ENCODE measurements around the gene RUFY4. TPM values are rescaled to one million over a fixed set of nuclear protein-coding genes. Genes with fewer than 3 reads are reported as not detected.
A peak's percentile ranks its signal among the peaks of the same experiment; 100 is the strongest.

RUFY4 gene
- total RNA-seq, 1 donor from 2014 or later, result not detected

- no peaks in the 10 kb centered on the region for H3K36me3 Mint-ChIP-seq (ENCODE audit: unreplicated experiment)
- peaks cover 70% of the 10 kb centered on the region for H3K27me3 Mint-ChIP-seq (ENCODE audit: unreplicated experiment)
- no peak overlapping the region for H3K4me3 Mint-ChIP-seq (ENCODE audit: unreplicated experiment)
- H3K27ac Mint-ChIP-seq (ENCODE audit: unreplicated experiment), result no peak overlapping the region
- no peak for DNase-seq (ENCODE audit: extremely low spot score, unreplicated experiment)
- H3K9me3 Mint-ChIP-seq (ENCODE audit: unreplicated experiment), result no peaks in the 10 kb centered on the region
- no peak for TF ChIP-seq CTCF (IDR thresholded peaks at IDR 0.05)
- H3K4me1 Mint-ChIP-seq (ENCODE audit: unreplicated experiment), result no peaks in the 10 kb centered on the region
These were observed 17.1 kb upstream of the RUFY4 start for GRCh38 chr2:218051903-218052302.

GRCh38 chr2:218059289-218059688 is 9.8 kb upstream of the RUFY4 start:
- Mint-ChIP-seq H3K4me3 (ENCODE audit: unreplicated experiment) (no peak overlapping the region), H3K36me3 (ENCODE audit: unreplicated experiment) (no peaks in the 10 kb centered on the region), H3K27ac (ENCODE audit: unreplicated experiment) (no peak overlapping the region), H3K27me3 (ENCODE audit: unreplicated experiment) (peaks cover 69% of the 10 kb centered on the region), H3K9me3 (ENCODE audit: unreplicated experiment) (no peaks in the 10 kb centered on the region), H3K4me1 (ENCODE audit: unreplicated experiment) (no peaks in the 10 kb centered on the region)
- DNase-seq (ENCODE audit: extremely low spot score, unreplicated experiment), result no peak
- TF ChIP-seq CTCF (IDR thresholded peaks at IDR 0.05), result no peak

GRCh38 chr2:218060118-218060517 is 8.9 kb upstream of the RUFY4 start:
- Mint-ChIP-seq H3K4me1 (ENCODE audit: unreplicated experiment) (no peaks in the 10 kb centered on the region), H3K27ac (ENCODE audit: unreplicated experiment) (no peak overlapping the region), H3K36me3 (ENCODE audit: unreplicated experiment) (no peaks in the 10 kb centered on the region), H3K9me3 (ENCODE audit: unreplicated experiment) (no peaks in the 10 kb centered on the region), H3K27me3 (ENCODE audit: unreplicated experiment) (peaks cover 67% of the 10 kb centered on the region), H3K4me3 (ENCODE audit: unreplicated experiment) (no peak overlapping the region)
- no peak for DNase-seq (ENCODE audit: extremely low spot score, unreplicated experiment)
- no peak for TF ChIP-seq CTCF (IDR thresholded peaks at IDR 0.05)

- Mint-ChIP-seq H3K4me1 (ENCODE audit: unreplicated experiment) (no peaks in the 10 kb centered on the region), H3K27ac (ENCODE audit: unreplicated experiment) (no peak overlapping the region), H3K4me3 (ENCODE audit: unreplicated experiment) (no peak overlapping the region), H3K9me3 (ENCODE audit: unreplicated experiment) (no peaks in the 10 kb centered on the region), H3K36me3 (ENCODE audit: unreplicated experiment) (no peaks in the 10 kb centered on the region), H3K27me3 (ENCODE audit: unreplicated experiment) (peaks cover 62% of the 10 kb centered on the region)
- DNase-seq (ENCODE audit: extremely low spot score, unreplicated experiment), result peak; percentile 49
- TF ChIP-seq CTCF (IDR thresholded peaks at IDR 0.05), result no peak
These were observed 7.9 kb upstream of the RUFY4 start for GRCh38 chr2:218060950-218061660.

GRCh38 chr2:218063486-218063885 is 5.6 kb upstream of the RUFY4 start:
- Mint-ChIP-seq H3K4me1 (ENCODE audit: unreplicated experiment) (no peaks in the 10 kb centered on the region), H3K36me3 (ENCODE audit: unreplicated experiment) (no peaks in the 10 kb centered on the region), H3K27me3 (ENCODE audit: unreplicated experiment) (peaks cover 57% of the 10 kb centered on the region), H3K9me3 (ENCODE audit: unreplicated experiment) (no peaks in the 10 kb centered on the region), H3K27ac (ENCODE audit: unreplicated experiment) (no peak overlapping the region), H3K4me3 (ENCODE audit: unreplicated experiment) (no peak overlapping the region)
- peak; percentile 48 for DNase-seq (ENCODE audit: extremely low spot score, unreplicated experiment)
- no peak for TF ChIP-seq CTCF (IDR thresholded peaks at IDR 0.05)
